ENCODE measurements around the gene HNRNPDL.
"Not testable (repeated sequence)": the region's sequence is repeated elsewhere in the genome, so short reads cannot be mapped to it uniquely, and the experiment has no call there.

Gene HNRNPDL

DNA sequence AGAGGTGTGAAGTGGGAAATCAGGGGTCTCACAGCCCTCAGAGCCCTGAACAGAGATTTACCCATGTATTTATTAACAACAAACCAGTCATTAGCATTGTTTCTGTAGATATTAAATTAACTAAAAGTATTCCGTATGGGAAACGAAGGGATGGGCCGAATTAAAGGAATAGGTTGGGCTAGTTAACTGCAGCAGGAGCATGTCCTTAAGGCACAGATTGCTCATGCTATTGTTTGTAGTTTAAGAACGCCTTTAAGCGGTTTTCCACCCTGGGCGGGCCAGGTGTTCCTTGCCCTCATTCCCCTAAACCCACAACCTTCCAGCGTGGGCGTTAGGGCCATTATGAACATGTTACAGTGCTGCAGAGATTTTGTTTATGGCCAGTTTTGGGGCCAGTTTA is 44.0 kb downstream of the HNRNPDL start:
- DNase-seq (ENCODE audit: low read depth) = not testable (repeated sequence)

DNA sequence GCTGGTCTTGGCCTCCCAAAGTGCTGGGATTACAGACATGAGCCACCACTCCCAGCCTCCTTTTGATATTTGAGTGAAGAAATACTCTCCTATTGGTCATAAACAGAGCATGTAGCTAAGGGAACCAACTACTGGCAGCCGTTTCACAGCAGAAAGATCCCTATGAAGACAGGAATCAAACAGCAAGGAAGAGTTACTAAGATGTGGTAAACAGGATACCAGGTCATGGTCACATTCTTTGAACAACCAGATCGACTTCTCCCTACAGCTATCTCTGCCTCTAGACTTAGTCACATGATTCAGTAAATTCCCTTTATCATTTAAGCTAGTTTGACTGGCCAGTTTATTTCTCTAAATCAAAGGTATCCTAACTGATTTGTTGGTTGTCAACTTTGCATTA is 47.5 kb downstream of the HNRNPDL start:
- peak; percentile 61 for DNase-seq (ENCODE audit: low read depth)

DNA sequence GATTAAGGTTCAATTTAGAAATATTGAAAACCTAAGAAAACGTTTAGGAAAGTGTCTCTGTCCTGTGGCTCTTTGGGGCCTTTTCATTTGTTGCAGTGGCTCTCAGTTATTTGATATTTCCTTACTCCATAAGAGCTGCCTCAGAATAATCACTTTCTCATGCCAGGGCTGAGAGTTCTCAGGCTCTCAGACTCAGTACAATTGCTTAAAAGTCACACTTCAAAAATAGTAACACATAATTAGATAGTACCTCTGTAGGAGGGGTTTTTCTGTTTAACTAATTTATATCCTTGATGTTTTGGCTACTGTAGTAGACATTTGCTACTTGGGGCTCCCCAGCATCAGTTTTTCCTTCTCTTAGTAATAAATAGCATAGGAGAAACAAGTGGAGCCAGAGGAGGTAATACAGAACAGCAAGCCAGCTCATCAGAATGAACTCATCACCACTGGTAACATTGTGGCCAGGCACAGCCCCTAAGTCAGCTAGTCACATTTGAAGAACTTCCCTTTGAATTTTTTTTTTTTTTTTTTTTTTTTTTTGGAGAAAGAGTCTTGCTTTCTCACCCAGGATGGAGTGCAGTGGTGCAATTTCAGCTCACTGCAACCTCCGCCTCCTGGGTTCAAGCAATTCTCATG is 48.5 kb downstream of the HNRNPDL start:
- no peak for DNase-seq (ENCODE audit: low read depth)

DNA sequence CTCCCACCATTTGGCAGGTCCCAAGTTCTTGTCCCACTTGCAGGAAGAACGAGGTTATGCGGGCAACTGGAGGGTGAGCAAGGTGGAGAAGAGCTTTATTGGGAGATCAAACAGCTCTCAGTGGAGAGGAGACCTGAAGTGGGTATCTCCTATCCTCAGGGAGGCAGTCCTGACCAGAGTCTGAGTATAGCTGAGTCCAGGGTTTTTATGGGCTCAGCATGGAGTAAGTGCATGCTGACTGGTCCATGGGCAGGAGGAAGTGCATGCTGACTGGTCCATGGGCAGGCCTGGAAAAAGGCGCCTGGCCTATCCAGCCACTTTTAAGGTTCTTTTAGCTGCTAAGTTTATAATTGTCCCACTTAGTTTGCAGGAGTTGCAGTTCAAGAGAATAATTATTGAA is 49.0 kb downstream of the HNRNPDL start:
- no peak for DNase-seq (ENCODE audit: low read depth)

DNA sequence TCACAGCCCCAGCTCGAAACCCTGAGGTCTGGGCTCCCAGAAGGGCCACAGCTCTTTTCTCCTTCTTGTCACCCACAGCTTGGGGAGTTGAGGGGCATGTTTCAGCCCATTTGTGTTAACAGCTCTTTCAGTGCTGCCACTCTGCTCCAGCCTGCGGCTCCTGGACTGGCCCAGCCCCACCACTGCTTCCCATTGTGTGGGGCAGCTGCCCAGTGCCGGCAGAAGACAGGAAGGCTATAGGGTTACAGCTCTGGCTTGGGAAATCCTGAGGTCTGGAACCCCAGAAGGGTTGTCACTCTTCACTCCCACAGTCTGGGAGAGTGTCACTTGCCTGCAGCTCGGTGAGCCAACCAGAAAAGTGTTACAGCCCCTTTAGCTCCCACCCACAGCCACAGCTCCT is 49.4 kb downstream of the HNRNPDL start:
- no peak for DNase-seq (ENCODE audit: low read depth)

DNA sequence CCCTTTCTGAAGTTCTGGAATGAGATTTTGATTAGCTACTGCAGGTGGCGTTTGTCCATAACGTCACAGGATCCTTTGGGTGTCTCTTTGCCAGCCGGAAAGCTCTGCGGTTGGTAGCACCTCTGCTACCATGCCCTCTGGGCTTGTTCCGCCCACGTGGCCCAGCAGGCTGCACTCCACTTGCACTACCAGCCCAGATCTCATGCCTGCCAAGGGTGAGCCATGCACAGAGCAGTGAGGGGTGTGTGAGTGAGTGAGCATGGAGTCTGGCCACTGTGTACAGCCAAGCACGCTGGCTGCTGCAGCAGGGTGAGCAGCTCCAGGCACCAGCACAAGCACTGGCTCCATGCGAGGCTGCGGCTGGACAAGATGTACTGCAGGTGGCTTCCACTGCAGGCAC is 49.9 kb downstream of the HNRNPDL start:
- DNase-seq (ENCODE audit: low read depth) = no peak

DNA sequence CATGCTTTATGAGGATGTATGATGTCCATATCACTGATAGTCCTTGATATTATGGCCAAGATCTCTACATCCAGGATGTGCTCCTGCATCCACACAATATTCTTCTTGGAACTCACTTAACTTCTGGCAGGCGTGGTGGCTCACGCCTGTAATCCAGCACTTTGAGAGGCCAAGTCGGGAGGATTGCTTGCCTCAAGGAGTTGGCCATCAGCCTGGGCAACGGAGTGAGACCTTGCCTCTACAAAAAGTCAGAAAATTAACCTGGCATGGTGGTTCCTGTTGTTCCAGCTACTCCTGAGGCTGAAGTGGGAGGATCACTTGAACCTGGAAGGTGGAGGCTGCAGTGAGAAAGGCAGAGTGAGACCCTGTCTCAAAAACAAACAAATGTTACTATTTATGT is 54.2 kb downstream of the HNRNPDL start:
- no peak for DNase-seq (ENCODE audit: low read depth)

DNA sequence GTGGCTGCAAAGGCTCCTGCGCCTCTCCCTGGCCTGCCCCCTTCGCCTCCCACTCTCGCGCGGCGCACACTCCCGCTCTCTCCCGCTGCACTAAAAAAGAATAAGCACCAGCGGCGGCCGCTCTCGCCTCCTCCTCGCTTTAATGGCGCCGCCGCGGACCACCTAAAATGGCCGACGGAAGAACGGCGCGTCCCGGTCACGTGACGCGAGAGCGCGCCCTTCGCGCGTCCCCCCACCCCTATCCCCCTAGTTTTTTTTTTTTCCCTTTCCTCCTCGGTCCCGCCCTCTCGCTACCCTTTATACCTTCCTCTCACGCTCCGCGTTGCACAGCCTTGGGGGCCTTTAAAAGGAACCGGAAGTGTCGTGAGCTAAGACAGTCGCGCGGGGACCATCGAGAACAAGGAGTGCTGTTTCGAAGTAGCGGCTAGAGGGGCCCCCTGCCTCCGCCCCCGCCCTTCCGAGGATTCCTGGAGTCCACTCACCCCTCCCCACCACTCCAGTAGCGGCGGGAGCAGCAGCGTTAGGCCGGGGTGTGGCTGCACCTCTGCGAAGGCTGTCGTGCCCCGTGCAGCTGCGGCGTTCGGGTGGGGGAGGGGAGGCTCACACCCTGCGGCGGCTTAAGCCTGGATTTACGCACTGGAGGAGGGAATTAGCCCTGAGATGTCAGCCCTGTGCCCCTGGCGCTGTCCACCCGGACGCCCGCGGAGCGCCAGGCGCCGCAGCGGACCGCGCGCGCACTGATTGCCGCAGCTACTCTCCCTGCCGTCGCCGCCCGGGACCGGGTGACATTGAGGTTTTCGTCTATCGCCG is 56.2 kb downstream of the HNRNPDL start, which contains the start of gene HNRNPD:
HNRNPD (minus strand) TSS at position 176 of the 810 bp plus-strand sequence. CDS start 313 bp downstream, outside the sequence.
- peak; percentile 100 for DNase-seq (ENCODE audit: low read depth)

DNA sequence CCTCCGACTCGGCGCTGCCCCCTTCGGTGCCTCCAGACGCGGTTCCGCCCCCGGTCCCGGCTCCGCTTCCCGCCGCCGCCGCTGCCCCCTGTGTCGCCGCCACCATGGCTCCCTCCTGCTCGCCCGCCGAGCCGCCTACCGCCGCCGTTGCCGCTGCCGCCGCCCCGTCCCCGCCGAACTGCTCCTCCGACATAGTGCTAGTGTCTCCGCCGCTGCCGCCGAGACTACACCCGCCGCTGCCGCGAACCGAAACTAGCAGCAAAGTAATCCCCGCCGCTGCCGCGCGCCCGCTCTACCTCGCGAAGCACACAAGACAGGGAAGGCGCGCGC is 56.8 kb downstream of the HNRNPDL start:
- no peak for DNase-seq (ENCODE audit: low read depth)

All from iris pigment epithelial cell (primary cell).